Hematopoietic multipotent progenitor cell treated with erythropoietin and hydrocortisone succinate and interleukin-3 and kit ligand, for 17 days (in vitro differentiated cells): Measurements from ENCODE around the gene ADAMTS17.

Source experiments
- DNase-seq: peaks from one replicate; pipeline ENCODE4 v3.0.0-alpha.2; 2015; ENCODE audit warnings: low spot score

ADAMTS17 gene

GRCh38 chr15:100052716-100053473 is 288.9 kb downstream of the ADAMTS17 start:
- DNase-seq, result no peak

- DNase-seq, result no peak
Measured at GRCh38 chr15:100050877-100051786, 290.6 kb downstream of the ADAMTS17 start.

GRCh38 chr15:100049936-100050876 is 291.6 kb downstream of the ADAMTS17 start:
- DNase-seq, result no peak

- DNase-seq, result no peak
Measured at GRCh38 chr15:100049483-100049882, 292.3 kb downstream of the ADAMTS17 start.

- DNase-seq, result no peak
Measured at GRCh38 chr15:100048736-100049135, 293.0 kb downstream of the ADAMTS17 start.

- DNase-seq, result no peak
Measured at GRCh38 chr15:100043692-100044091, 298.1 kb downstream of the ADAMTS17 start.

GRCh38 chr15:100043068-100043641 is 298.6 kb downstream of the ADAMTS17 start:
- no peak for DNase-seq

GRCh38 chr15:100042558-100042957 is 299.2 kb downstream of the ADAMTS17 start:
- DNase-seq, result no peak

- DNase-seq, result no peak
Measured at GRCh38 chr15:100041127-100041828, 300.5 kb downstream of the ADAMTS17 start.

- DNase-seq, result no peak
Measured at GRCh38 chr15:100039994-100040393, 301.8 kb downstream of the ADAMTS17 start.

- DNase-seq, result no peak
Measured at GRCh38 chr15:100038736-100039135, 303.0 kb downstream of the ADAMTS17 start.

- no peak for DNase-seq
Measured at GRCh38 chr15:100037901-100038300, 303.9 kb downstream of the ADAMTS17 start.

GRCh38 chr15:100036015-100036414 is 305.8 kb downstream of the ADAMTS17 start:
- no peak for DNase-seq

GRCh38 chr15:100034191-100034590 is 307.6 kb downstream of the ADAMTS17 start:
- DNase-seq, result no peak

GRCh38 chr15:100033140-100033857 is 308.5 kb downstream of the ADAMTS17 start:
- DNase-seq, result no peak

- no peak for DNase-seq
Measured at GRCh38 chr15:100032358-100033085, 309.3 kb downstream of the ADAMTS17 start.

- no peak for DNase-seq
Measured at GRCh38 chr15:100031665-100032357, 310.0 kb downstream of the ADAMTS17 start.

- no peak for DNase-seq
Measured at GRCh38 chr15:100030586-100031229, 311.1 kb downstream of the ADAMTS17 start.
